HG03135 (cell line): ENCODE measurements around the gene CARMIL1.
A peak's percentile ranks its signal among the peaks of the same experiment; 100 is the strongest.

ENCODE experiments used
- ATAC-seq: cut with Tn5 transposase; IDR thresholded peaks from one replicate; pipeline ENCODE4 v1.9.1; 2021; ENCODE audit warnings: mild to moderate bottlenecking, moderate library complexity; ENCODE audit not compliant: unreplicated experiment

CARMIL1 gene

GRCh38 chr6:25404091-25404490, 124.9 kb downstream of the CARMIL1 start:
- ATAC-seq, result no peak

GRCh38 chr6:25404693-25405169, 125.6 kb downstream of the CARMIL1 start:
- ATAC-seq, result peak; percentile 96

- ATAC-seq, result peak; percentile 27
These were observed 126.3 kb downstream of the CARMIL1 start for GRCh38 chr6:25405442-25405841.

- no peak for ATAC-seq
These were observed 128.3 kb downstream of the CARMIL1 start for GRCh38 chr6:25407431-25407830.

- no peak for ATAC-seq
These were observed 130.9 kb downstream of the CARMIL1 start for GRCh38 chr6:25410102-25410501.

- ATAC-seq, result no peak
These were observed 132.3 kb downstream of the CARMIL1 start for GRCh38 chr6:25411316-25411950.

- no peak for ATAC-seq
These were observed 134.2 kb downstream of the CARMIL1 start for GRCh38 chr6:25413207-25413905.

GRCh38 chr6:25414168-25414567, 135.0 kb downstream of the CARMIL1 start:
- no peak for ATAC-seq

GRCh38 chr6:25414755-25415154, 135.6 kb downstream of the CARMIL1 start:
- ATAC-seq, result no peak

GRCh38 chr6:25415274-25415673, 136.1 kb downstream of the CARMIL1 start:
- no peak for ATAC-seq

- ATAC-seq, result no peak
These were observed 136.5 kb downstream of the CARMIL1 start for GRCh38 chr6:25415701-25416100.

- ATAC-seq, result no peak
These were observed 138.0 kb downstream of the CARMIL1 start for GRCh38 chr6:25417046-25417605.

GRCh38 chr6:25418454-25419052, 139.4 kb downstream of the CARMIL1 start:
- ATAC-seq, result no peak

GRCh38 chr6:25419879-25420278, 140.7 kb downstream of the CARMIL1 start:
- no peak for ATAC-seq

GRCh38 chr6:25423358-25423757, 144.2 kb downstream of the CARMIL1 start:
- no peak for ATAC-seq

GRCh38 chr6:25424303-25424702, 145.1 kb downstream of the CARMIL1 start:
- no peak for ATAC-seq

- ATAC-seq, result no peak
These were observed 148.4 kb downstream of the CARMIL1 start for GRCh38 chr6:25427549-25427948.

GRCh38 chr6:25428758-25429317, 149.7 kb downstream of the CARMIL1 start:
- no peak for ATAC-seq

- no peak for ATAC-seq
These were observed 152.3 kb downstream of the CARMIL1 start for GRCh38 chr6:25431306-25431974.

GRCh38 chr6:25431975-25432307, 152.8 kb downstream of the CARMIL1 start:
- ATAC-seq, result no peak

GRCh38 chr6:25434921-25435320, 155.7 kb downstream of the CARMIL1 start:
- ATAC-seq, result no peak
